Measurements from ENCODE around the gene GARIN5A. TPM values are rescaled to one million over a fixed set of nuclear protein-coding genes. Genes with fewer than 3 reads are reported as not detected.
A peak's percentile ranks its signal among the peaks of the same experiment; 100 is the strongest.

The GARIN5A gene
- total and polyA plus RNA-seq, 12 donors = 1.2 to 4.3 (median 1.9) TPM

DNA sequence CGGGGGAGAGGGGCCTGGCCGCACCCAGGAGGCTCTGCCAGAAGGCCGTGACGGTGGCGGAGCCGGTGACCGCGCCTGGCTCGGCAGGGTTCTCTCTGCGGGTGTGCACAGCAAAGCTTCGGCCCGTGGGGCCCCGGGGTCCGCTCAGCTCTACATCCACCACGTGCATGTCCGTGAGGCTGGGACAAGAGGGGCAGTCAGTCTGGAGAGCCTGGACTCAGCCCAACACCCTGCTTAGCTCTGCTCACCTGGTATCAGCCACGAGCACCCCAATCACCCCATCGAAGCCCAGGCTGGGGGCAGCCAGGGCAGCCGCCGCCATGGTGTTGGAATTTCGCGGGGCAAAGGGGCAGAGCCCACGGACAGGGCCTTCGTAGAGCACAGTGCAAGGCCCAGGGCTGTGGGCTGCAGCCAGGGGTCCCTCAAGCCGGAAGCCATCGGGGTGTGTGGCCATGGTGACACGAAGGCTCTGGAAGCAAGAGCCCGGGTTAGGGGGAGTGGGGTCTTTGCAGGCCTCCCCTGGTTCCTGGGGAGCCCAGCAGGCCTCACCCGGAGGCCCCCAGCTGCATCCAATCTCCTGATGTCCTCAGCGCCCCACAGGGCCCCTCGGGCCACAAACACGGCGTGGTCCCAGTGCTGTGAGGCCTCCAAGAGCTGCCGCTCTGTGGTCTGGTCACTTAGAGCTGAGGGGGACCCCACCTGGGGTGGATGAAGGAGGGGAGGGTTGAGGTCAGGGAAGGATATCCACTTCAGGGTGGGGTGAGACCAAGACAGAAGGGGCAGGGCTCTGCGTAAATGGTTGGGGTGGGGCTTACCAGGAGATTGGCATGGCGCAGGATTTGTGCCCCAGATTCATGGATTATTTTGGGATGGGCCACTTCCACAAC, 35.7 kb upstream of the GARIN5A start:
- Histone ChIP-seq H3K4me3 (peak overlapping the region in 9 of 10 donors; percentile 56 to 83 (median 74)), H3K36me3 (no peaks in the 10 kb centered on the region), H3K9me3 (no peaks in the 10 kb centered on the region), H3K27me3 (peaks cover 0 to 13% (median 0%) of the 10 kb centered on the region in 7 donors), H3K27ac (peak overlapping the region in 5 of 10 donors; percentile 68 to 85 (median 78)), H3K4me1 (peaks cover 5 to 27% (median 13%) of the 10 kb centered on the region in 9 donors)
- DNase-seq = no peak
- WGBS, 2 donors = 88 to 92% methylated on average over 36 of the region's 36 CpGs
- intact Hi-C loops (cut with DNase I) = loop anchor here in 1 of 10 donors (5.0 to 10.0 kb wide), 2 partner anchors 35 to 292 kb away; partner anchors contain the start of genes EMC10 and GARIN5A
- TF ChIP-seq, protein P1, sequence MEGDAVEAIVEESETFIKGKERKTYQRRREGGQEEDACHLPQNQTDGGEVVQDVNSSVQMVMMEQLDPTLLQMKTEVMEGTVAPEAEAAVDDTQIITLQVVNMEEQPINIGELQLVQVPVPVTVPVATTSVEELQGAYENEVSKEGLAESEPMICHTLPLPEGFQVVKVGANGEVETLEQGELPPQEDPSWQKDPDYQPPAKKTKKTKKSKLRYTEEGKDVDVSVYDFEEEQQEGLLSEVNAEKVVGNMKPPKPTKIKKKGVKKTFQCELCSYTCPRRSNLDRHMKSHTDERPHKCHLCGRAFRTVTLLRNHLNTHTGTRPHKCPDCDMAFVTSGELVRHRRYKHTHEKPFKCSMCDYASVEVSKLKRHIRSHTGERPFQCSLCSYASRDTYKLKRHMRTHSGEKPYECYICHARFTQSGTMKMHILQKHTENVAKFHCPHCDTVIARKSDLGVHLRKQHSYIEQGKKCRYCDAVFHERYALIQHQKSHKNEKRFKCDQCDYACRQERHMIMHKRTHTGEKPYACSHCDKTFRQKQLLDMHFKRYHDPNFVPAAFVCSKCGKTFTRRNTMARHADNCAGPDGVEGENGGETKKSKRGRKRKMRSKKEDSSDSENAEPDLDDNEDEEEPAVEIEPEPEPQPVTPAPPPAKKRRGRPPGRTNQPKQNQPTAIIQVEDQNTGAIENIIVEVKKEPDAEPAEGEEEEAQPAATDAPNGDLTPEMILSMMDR (IDR thresholded peaks at IDR 0.05) = no peak
- no peak for ATAC-seq

DNA sequence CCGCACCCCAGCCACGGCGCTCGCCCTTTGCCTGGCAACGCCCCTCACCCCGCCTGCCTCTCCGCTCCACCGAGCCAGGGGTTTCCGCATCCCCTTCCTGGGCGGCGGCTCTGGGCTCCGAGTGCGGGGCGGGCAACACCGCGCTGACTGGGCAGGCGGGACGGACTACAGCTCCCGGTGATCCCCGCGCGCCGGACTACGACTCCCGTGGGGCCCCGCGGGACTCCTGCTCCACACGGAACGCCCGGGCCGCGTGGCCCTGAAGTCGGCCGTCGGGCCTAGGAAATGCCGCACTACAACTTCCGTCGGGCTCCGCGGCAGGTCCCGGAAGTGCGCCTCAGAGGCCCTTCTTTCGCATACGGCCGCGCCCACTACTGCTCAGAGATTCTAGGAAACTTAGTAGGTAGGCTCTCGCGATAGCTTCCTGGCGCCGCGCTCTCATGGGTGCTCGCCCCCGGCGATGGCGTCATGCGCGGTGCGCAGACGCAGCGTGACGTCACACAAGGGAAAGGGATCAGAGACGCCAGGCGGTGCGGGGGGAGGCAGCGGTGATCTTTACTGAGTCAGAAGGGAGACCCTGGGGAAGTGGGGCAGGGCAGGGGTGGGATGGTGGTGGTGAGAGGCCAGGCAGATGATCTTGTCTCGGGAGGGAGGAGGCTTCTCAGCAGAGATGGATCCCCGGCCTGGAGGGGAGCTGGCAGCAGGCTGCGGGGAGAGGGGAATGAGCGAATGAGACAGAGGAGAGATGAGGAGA, 34.6 kb upstream of the GARIN5A start, which contains the start of gene JOSD2:
TSS of gene JOSD2 (minus strand) at position 123 of the 754 bp plus-strand sequence. CDS start 760 bp downstream, outside the sequence.
- ATAC-seq (peak; percentile 93 to 97 (median 94)), DNase-seq (peak; percentile 98)
- Histone ChIP-seq H3K4me1 (peaks cover 5 to 27% (median 13%) of the 10 kb centered on the region in 9 donors), H3K4me3 (peak within 1 kb of the TSS; percentile 47 to 83 (median 74)), H3K27ac (peak within 1 kb of the TSS; percentile 8 to 91 (median 82)), H3K36me3 (peaks cover 0 to 1% (median 0%) of the 10 kb centered on the region in 9 donors), H3K9me3 (no peaks in the 10 kb centered on the region), H3K27me3 (peaks cover 0 to 6% (median 0%) of the 10 kb centered on the region in 7 donors)
- TF ChIP-seq, protein P1 (IDR thresholded peaks at IDR 0.05) = no peak
- intact Hi-C loops (cut with DNase I) = loop anchor here in 2 of 10 donors (2.0 to 10.0 kb wide), 3 partner anchors 34 to 294 kb away; partner anchors contain the start of genes EMC10 (in 2 of the 2) and GARIN5A (in 2 of the 2)
- 1 to 2% methylated on average over 69 of the region's 69 CpGs for WGBS, 2 donors

DNA sequence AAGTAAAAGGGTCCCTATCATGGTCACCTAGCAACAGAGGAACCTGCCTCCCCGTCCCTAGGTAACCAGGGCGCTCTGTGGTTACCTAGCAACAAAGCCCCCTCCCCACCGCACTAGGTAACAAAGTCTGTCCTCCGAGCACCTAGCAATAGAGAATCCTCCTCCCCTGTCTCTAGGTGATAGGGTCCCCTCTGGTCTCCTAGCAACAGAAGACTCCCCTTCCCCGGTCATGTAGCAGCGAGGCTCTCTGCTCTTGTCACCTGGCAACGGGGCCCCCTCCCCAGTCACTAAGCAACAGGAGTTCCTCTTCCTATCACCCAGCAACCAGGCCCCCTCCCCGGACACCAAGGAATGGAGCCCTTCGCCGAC, 34.0 kb upstream of the GARIN5A start:
- no peak for DNase-seq
- TF ChIP-seq, protein P1 (IDR thresholded peaks at IDR 0.05) = no peak
- Histone ChIP-seq H3K27me3 (no peaks in the 10 kb centered on the region), H3K4me3 (peak overlapping the region; percentile 47 to 83 (median 74)), H3K4me1 (peaks cover 5 to 27% (median 13%) of the 10 kb centered on the region in 9 donors), H3K9me3 (no peaks in the 10 kb centered on the region), H3K36me3 (peaks cover 0 to 7% (median 0%) of the 10 kb centered on the region in 9 donors), H3K27ac (peak overlapping the region in 9 of 10 donors; percentile 76 to 91 (median 84))
- intact Hi-C loops (cut with DNase I) = loop anchor here in 2 of 10 donors (2.0 to 10.0 kb wide), 3 partner anchors 33 to 294 kb away; partner anchors contain the start of genes EMC10 (in 2 of the 2) and GARIN5A (in 2 of the 2)
- peak in 3 of 8 donors; percentile 0 to 1 (median 0) for ATAC-seq
- WGBS, 2 donors = 3 to 5% methylated on average over 10 of the region's 10 CpGs
